Memory B cell (primary cell): Measurements from ENCODE around the gene GMDS.
"Not testable (repeated sequence)": the region's sequence is repeated elsewhere in the genome, so short reads cannot be mapped to it uniquely, and the experiment has no call there.

Experiments
- ATAC-seq: fragments of 150-1000 bp; cut with Tn5 transposase; 2 replicates; pipeline ENCODE4 v1.10.0; 2021; ENCODE audit warnings: low read depth, mild to moderate bottlenecking, moderate library complexity
- DNase-seq, 2 donors: peaks; one replicate each; pipeline ENCODE4 v3.0.0; 2022; ENCODE audit warnings: low spot score in 2 of 2
- H3K27ac Mint-ChIP-seq: one replicate; pipeline ENCODE4 v1.8.0; 2022; ENCODE audit warnings: mild to moderate bottlenecking, moderate library complexity, mixed read lengths
- H3K27me3 Mint-ChIP-seq: one replicate; pipeline ENCODE4 v1.8.0; 2022; ENCODE audit warnings: mixed read lengths
- H3K36me3 Mint-ChIP-seq: one replicate; pipeline ENCODE4 v1.8.0; 2022; ENCODE audit warnings: mild to moderate bottlenecking, mixed read lengths
- H3K4me1 Mint-ChIP-seq: one replicate; pipeline ENCODE4 v1.8.0; 2022; ENCODE audit warnings: mixed read lengths
- H3K4me3 Mint-ChIP-seq: one replicate; pipeline ENCODE4 v1.8.0; 2022; ENCODE audit warnings: mild to moderate bottlenecking, moderate library complexity, mixed read lengths
- H3K9me3 Mint-ChIP-seq: one replicate; pipeline ENCODE4 v1.8.0; 2022; ENCODE audit warnings: mixed read lengths

The GMDS gene

DNA sequence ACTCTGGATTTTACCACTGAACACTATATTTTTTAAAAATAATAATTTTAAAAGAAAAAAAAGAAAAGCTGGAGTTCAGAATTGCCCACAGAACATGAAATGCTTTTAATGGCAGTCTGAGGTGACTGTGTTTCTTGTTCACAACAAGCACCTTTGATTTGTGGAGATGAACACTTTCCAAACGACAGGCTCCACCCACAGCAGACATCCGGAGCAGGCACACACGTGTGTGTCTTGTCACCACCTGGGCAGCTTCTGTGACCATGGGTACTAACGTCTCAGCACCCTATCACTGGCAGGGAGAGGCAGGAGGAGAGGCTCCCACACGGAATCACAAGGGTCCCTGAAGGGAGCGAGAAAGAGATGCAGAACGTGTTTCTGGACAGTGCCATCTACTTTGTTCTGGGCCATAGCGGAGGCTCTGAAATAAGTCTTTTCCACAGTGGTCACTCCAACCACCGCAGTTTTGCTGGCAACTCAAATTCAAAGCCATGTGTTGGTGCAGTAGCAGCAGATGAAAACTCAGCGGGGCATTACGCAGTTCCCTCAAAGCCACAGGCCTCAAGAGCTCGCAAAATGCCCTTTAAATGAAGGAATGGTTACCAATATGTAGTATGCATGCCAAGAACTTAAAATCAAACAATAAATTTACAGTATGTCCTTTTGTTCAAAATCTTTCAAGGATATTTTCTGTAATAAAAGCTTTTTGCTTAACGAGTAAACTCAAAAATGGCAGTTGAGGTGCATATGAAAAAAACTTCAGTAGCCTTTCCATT lies 393.5 kb downstream of the GMDS start:
- Mint-ChIP-seq H3K27me3 (no peaks in the 10 kb centered on the region), H3K4me1 (peaks cover 12% of the 10 kb centered on the region), H3K36me3 (peaks cover 13% of the 10 kb centered on the region), H3K9me3 (no peaks in the 10 kb centered on the region), H3K4me3 (no peak overlapping the region), H3K27ac (no peak overlapping the region)
- ATAC-seq (no peak), DNase-seq (no peak)

DNA sequence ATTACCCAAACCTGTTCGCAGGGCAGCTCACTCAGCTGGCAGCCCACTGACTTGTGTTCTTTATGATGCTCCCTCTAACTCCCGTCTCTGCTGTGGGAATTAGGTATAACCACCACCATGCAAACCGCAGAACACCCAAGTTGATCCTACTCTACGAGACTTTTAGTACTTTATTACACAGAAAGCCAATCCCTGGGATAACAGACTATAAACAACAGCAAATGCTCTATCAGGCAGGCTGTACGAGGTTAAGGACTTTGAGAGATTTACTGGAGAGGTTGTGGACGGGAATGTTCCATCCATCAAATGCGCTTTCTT lies 394.6 kb downstream of the GMDS start:
- no peak overlapping the region for H3K27ac Mint-ChIP-seq
- peaks cover 5% of the 10 kb centered on the region for H3K4me1 Mint-ChIP-seq
- ATAC-seq (no peak), DNase-seq (no peak)
- peaks cover 15% of the 10 kb centered on the region for H3K36me3 Mint-ChIP-seq
- H3K4me3 Mint-ChIP-seq = no peak overlapping the region
- H3K27me3 Mint-ChIP-seq = no peaks in the 10 kb centered on the region
- peaks cover 1% of the 10 kb centered on the region for H3K9me3 Mint-ChIP-seq

DNA sequence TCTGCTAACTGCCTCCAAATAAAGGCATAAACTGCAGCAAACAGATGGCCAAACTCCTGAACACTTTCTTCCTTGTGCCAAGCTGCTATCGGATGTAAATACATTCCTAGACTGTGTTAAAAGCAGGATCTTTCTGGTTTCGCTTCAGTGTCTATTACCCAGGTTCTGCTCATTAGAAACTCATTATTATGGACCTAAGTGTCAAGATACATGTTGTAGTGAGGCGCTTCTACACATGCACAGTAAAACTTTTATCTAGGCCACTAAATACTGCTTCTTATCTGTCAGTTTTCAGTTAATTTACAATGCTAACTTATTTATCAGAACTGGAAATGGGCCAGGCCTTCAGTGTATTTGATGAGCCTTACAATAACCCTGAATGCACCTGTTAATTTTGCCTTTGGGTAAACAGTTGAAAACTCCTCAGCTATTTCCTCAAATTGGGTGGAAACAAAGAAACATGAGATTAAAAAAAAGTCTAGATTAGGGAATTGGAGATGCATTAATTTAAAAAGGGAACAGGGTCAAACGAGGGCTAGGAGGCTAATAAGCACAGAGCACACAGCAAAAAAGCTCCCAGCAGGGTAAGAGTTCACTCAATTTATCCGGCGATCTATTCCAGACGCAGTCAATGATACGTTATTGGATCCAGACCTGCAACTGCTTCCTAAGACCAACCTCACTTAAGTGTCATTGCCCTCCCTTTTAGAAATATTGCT lies 395.1 kb downstream of the GMDS start:
- ATAC-seq (no peak), DNase-seq (no peak)
- peaks cover 15% of the 10 kb centered on the region for H3K36me3 Mint-ChIP-seq
- H3K27me3 Mint-ChIP-seq = no peaks in the 10 kb centered on the region
- peaks cover 5% of the 10 kb centered on the region for H3K4me1 Mint-ChIP-seq
- no peak overlapping the region for H3K27ac Mint-ChIP-seq
- H3K9me3 Mint-ChIP-seq = peaks cover 1% of the 10 kb centered on the region
- no peak overlapping the region for H3K4me3 Mint-ChIP-seq

DNA sequence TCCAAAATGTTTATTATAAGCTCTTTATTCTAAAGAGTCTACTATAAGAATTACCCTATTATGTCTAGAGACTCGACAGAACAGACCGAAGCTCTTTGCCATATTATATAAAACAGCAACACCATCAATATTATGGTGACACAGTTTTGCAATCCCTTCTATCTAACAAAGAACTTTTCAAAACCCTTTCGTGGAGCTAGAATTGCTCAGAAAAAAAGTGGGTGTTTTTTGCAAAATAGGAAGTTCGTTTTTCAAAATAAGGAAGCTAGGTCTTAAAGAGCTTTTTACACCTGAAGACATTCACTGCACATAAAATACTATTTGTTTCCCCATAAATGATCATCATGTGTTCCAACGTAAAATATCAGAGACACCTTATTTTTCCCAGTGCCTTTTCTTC lies 395.7 kb downstream of the GMDS start:
- DNase-seq (no peak), ATAC-seq (no peak)
- peaks cover 15% of the 10 kb centered on the region for H3K36me3 Mint-ChIP-seq
- H3K4me1 Mint-ChIP-seq = peaks cover 5% of the 10 kb centered on the region
- H3K27me3 Mint-ChIP-seq = no peaks in the 10 kb centered on the region
- no peak overlapping the region for H3K27ac Mint-ChIP-seq
- peaks cover 1% of the 10 kb centered on the region for H3K9me3 Mint-ChIP-seq
- no peak overlapping the region for H3K4me3 Mint-ChIP-seq

DNA sequence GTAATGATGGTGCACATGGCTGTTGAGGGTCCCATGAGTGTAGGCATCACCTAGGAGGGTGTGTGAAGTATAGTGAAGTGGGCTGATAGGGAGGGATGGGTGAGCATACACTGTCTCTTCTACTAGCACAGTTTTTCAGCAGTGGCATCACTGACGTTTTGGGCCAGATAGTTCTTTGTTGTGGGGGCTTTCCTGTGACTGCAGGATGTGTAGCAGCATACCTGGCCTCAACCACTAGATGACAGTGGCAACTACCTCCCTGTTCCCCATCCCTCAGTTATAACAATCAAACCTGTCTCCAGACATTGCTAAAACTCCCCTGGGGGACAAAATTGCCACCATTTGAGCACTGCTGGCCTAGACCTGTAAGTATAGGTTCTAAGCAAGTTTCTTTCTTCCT lies 396.7 kb downstream of the GMDS start:
- H3K4me3 Mint-ChIP-seq = no peak overlapping the region
- peaks cover 5% of the 10 kb centered on the region for H3K4me1 Mint-ChIP-seq
- H3K36me3 Mint-ChIP-seq = peaks cover 15% of the 10 kb centered on the region
- H3K9me3 Mint-ChIP-seq = peaks cover 1% of the 10 kb centered on the region
- no peak overlapping the region for H3K27ac Mint-ChIP-seq
- ATAC-seq (no peak), DNase-seq (no peak)
- H3K27me3 Mint-ChIP-seq = no peaks in the 10 kb centered on the region

DNA sequence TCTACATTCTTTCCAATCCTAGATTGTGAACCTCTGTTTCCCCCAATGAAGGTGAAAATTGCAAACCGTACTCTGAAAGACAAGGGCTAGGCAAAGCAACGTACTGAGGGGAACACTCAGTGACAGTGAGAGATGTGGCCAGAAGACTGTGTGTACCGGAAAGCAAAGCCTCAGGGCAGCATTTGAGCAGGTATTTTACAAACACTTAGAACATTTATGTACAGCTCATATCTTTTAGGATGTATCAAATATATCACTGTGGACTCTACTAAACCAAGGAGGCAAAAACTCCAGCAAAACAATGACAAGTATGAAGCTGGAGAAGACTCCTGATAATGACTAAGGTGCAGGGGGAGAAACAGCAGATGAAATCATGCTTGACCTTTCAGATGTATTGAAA lies 398.8 kb downstream of the GMDS start:
- Mint-ChIP-seq H3K4me3 (no peak overlapping the region), H3K27ac (no peak overlapping the region), H3K4me1 (peaks cover 5% of the 10 kb centered on the region), H3K36me3 (peaks cover 15% of the 10 kb centered on the region), H3K27me3 (no peaks in the 10 kb centered on the region), H3K9me3 (peaks cover 1% of the 10 kb centered on the region)
- DNase-seq (no peak), ATAC-seq (no peak)

DNA sequence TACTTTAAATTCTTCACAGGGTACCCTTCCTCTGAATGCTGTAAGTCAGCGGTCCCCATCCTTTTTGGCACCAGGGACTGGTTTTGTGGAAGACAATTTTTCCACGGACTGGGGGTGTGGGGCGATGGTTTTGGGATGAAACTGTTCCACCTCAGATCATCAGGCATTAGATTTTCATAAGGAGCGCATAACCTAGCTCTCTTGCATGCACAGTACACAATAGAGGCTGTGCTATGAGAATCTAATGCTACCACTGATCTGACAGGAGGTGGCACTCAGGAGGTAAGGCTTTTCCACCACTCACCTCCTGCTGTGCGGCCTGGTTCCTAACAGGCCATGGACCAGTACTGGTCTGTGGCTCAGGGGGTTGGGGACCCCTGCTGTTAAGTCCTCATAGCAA lies 399.9 kb downstream of the GMDS start:
- H3K27me3 Mint-ChIP-seq, H3K9me3 Mint-ChIP-seq, H3K27ac Mint-ChIP-seq, H3K4me3 Mint-ChIP-seq, ATAC-seq, DNase-seq, H3K4me1 Mint-ChIP-seq: not testable (repeated sequence)
- H3K36me3 Mint-ChIP-seq = peaks cover 15% of the 10 kb centered on the region

DNA sequence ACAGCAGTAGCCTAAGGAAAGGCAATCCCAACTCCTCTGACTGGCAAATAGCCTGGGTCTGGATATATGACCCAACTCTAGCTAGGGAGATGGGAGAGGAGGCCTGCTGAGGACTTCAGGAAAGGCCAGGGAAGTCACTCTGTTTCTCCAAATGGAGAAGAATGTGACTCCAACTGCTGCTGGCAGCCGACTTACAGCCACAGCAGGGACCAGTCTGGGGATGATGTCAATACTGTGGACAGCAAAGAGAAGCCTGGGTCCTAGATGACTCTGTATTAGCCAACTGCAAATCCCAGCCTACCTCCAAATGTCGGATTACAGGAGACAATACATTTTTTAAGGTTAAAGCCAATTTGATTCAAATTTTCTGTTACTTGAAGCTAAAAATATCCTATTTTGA lies 403.1 kb downstream of the GMDS start:
- Mint-ChIP-seq H3K27ac (no peak overlapping the region), H3K27me3 (no peaks in the 10 kb centered on the region), H3K4me3 (no peak overlapping the region), H3K9me3 (peaks cover 1% of the 10 kb centered on the region), H3K36me3 (peaks cover 3% of the 10 kb centered on the region), H3K4me1 (no peaks in the 10 kb centered on the region)
- DNase-seq = no peak
- ATAC-seq = no peak

DNA sequence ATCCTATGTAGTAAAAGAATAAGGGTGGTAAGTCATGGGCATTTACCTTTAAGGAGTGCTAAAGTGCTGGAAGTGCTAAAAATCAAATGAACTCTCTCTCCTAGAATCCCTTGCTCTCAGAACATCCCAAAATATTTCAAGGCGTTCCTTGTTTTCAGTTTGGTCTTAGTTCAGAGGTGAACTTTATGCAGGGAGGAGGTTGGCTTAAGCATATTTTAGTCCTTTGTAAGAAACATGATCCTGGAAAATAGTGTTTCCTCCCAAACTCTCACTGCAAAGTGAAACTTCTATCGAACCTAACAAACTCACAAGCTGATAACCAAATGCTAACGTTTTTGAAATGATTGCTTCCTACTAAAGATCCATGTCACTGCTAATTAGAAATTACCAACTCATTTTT lies 404.3 kb downstream of the GMDS start:
- Mint-ChIP-seq H3K36me3 (peaks cover 2% of the 10 kb centered on the region), H3K27me3 (no peaks in the 10 kb centered on the region), H3K4me3 (no peak overlapping the region), H3K27ac (no peak overlapping the region), H3K9me3 (peaks cover 1% of the 10 kb centered on the region), H3K4me1 (no peaks in the 10 kb centered on the region)
- DNase-seq = no peak
- ATAC-seq = no peak

DNA sequence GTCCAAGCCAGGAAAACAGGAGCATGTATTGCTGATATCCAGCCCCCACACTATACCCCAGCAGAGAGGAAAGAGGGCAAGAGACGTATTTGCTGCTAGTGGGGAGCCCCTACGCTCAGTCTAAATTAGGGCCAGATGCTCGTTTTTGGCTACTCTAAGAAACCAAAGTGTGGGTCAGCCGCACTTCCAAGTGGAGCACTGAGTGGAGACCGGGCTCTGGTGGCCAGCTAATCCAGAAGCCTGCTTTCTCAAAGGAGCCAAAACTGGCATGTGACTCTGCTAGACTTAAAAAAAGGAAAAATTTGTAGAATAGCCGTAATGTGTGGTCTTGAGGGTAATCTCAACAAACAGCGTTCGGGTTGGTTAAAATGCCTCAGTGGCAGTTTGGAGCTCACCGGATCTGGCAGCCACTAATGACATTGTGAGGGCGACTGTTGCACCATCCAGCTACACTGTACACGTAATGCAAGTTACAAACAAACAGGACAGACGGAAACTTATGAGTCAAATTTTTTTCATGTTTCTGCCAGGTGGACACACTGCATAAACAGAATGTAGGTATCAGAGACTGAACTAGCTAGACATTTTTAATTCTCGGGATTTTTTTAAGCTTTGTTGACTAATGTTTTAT lies 404.8 kb downstream of the GMDS start:
- no peaks in the 10 kb centered on the region for H3K9me3 Mint-ChIP-seq
- no peak for DNase-seq
- ATAC-seq = no peak
- H3K4me3 Mint-ChIP-seq = no peak overlapping the region
- no peaks in the 10 kb centered on the region for H3K27me3 Mint-ChIP-seq
- H3K27ac Mint-ChIP-seq = no peak overlapping the region
- no peaks in the 10 kb centered on the region for H3K4me1 Mint-ChIP-seq
- H3K36me3 Mint-ChIP-seq = no peaks in the 10 kb centered on the region

DNA sequence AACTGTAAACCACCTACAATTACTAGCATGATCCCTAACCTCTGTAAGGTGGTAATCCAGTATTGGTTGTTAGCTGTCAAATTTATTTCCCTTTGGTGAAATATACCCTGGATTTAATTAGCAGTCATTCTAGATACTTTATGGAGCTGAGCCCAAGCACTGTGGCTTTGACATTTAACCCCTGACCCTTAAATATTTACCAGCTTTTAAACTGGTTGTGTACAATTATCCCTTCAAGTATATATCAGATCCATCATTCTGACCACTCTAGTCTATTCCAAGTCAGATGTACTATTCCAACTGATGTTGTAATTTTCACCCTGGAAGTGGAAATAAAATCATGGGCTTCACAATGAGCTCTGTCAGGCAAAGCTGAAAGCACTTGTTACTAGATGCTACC lies 406.0 kb downstream of the GMDS start:
- H3K9me3 Mint-ChIP-seq = no peaks in the 10 kb centered on the region

DNA sequence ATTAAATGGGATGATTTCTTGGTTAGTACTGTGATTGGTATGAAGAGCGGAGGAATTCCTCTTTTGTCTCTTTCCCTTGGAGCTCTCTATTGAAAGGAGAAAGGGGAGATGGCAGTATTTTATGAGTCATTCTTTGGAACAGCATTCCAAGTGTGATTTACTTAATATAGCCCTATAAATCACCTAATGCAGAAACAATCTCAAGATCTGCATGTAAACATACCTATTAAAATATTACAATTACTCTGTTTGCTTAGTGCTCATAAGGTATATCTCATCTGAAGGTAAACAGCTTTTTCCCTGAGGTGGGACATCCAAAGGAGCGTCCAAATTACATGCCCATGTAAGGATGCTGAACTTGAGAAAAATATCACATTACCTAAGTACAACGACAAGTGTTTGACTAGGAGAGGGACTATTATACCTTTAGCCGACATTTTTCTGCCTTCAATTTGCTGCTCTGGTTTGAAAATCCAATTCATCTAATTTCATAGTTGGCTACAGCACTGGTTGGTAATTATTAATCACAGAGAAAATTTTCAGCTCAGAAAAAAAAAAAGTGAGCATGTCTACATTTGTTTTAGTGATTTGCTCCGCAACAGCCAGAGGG lies 406.7 kb downstream of the GMDS start:
- Mint-ChIP-seq H3K4me1 (no peaks in the 10 kb centered on the region), H3K27ac (no peak overlapping the region), H3K4me3 (no peak overlapping the region), H3K27me3 (no peaks in the 10 kb centered on the region), H3K9me3 (no peaks in the 10 kb centered on the region), H3K36me3 (no peaks in the 10 kb centered on the region)
- DNase-seq (no peak), ATAC-seq (no peak)

More for the DNA sequence above, 406.0 kb downstream of the GMDS start:
- Mint-ChIP-seq H3K27ac (no peak overlapping the region), H3K27me3 (no peaks in the 10 kb centered on the region), H3K4me1 (no peaks in the 10 kb centered on the region), H3K36me3 (no peaks in the 10 kb centered on the region), H3K4me3 (no peak overlapping the region)
- no peak for DNase-seq
- no peak for ATAC-seq

DNA sequence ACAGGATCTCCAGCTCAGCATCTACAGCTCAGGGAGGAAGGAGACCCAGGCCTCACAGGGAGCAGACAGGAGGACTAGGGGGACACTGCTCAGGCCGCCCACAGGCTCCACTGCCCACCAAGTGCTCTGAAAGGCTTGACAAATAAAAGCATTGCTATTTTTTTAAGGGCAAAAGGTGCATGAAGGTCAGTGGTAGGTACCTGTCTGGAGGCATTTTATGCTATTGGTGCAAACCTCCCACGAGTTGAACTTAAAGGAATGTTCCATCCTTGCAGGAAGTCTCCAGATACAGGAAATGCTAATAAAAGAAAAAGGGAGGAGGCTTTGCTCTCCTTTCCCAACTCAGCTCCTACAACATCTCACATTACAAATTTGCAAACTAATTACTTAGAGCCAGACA lies 407.6 kb downstream of the GMDS start:
- no peaks in the 10 kb centered on the region for H3K27me3 Mint-ChIP-seq
- ATAC-seq = no peak
- no peak overlapping the region for H3K4me3 Mint-ChIP-seq
- peaks cover 3% of the 10 kb centered on the region for H3K36me3 Mint-ChIP-seq
- no peak overlapping the region for H3K27ac Mint-ChIP-seq
- H3K9me3 Mint-ChIP-seq = no peaks in the 10 kb centered on the region
- no peak for DNase-seq
- H3K4me1 Mint-ChIP-seq = no peaks in the 10 kb centered on the region

DNA sequence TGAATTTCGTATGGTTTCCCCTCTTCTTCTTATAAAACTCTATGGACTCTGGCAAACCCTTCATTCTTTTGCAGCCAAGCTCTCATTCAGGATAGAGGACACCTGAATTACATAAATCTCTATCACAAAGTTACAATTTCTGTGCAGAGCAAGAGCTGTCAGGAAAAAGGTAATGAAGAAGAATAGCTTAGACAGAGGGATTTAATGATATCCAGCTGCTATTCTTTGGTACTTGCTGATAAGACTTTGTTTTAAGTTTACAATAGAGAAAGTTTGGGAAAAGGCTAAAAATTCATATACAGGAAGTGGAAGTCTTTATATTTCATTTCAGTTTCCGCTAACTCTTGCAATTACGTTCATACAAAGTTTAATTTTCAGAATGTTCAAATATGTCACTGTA lies 408.7 kb downstream of the GMDS start:
- Mint-ChIP-seq H3K27ac (no peak overlapping the region), H3K9me3 (no peaks in the 10 kb centered on the region), H3K4me3 (no peak overlapping the region), H3K27me3 (no peaks in the 10 kb centered on the region), H3K36me3 (peaks cover 3% of the 10 kb centered on the region), H3K4me1 (no peaks in the 10 kb centered on the region)
- ATAC-seq (no peak), DNase-seq (no peak)
